Stimulated activated CD4-positive, alpha-beta T cell treated with anti-CD3 and anti-CD28 coated beads, TNF-alpha, amount 100 ng/mL, for 48 hours (primary cell): Measurements from ENCODE around the gene CCDC77.
"Not testable (repeated sequence)": the region's sequence is repeated elsewhere in the genome, so short reads cannot be mapped to it uniquely, and the experiment has no call there.

Source experiments
- DNase-seq, 3 donors: peaks; one replicate each; pipeline ENCODE4 v3.0.0-alpha.2; 2020; ENCODE audit warnings: low read depth in 3 of 3

The CCDC77 gene

DNA sequence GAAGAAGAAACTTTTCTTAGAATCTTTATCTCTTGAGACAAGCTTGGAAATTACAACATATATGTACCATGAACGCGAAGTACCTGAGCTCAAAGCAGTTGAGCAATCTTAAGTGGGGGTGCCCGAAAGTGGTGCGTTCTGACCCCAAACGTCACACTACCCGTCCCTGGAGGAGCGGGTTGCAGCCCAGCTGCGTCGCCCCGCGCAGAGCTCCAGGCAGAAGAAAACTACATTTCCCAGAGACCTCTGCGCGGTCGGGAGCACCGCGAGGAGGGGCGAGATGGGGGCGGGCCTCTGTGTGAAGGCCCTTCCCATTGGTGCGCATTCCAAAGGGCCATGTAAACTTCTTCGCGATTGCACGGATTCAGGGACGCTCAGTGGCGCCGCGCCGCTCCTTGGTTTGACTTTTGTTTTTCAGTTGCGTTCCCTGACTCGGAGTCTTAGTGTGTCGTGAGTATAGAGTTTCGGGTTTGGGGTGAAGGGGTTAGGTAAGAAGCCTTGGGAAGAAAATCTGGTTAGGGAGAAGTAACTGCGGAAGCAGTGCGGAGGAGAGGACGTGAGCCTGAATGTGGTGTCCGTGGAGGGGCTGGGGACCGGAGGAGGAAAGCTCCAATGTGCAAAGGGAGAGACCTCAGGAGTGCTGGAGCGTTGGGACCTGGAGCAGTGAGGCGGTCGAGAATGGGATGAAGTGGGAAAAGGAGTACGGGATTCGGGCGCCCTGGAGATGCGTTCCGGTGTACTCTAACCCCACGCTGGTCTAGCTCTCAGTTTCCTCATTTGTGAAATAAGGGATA lies at the start of gene CCDC77:
CCDC77 (plus strand) TSS at position 410 of the 794 bp plus-strand sequence. CDS start 7,740 bp downstream, outside the sequence.
- DNase-seq, result peak; percentile 84 to 88 (median 86)

GRCh38 chr12:356276-356988 lies 45.0 kb upstream of the CCDC77 start:
- no peak for DNase-seq

GRCh38 chr12:359091-359490 lies 42.4 kb upstream of the CCDC77 start:
- no peak for DNase-seq

DNA sequence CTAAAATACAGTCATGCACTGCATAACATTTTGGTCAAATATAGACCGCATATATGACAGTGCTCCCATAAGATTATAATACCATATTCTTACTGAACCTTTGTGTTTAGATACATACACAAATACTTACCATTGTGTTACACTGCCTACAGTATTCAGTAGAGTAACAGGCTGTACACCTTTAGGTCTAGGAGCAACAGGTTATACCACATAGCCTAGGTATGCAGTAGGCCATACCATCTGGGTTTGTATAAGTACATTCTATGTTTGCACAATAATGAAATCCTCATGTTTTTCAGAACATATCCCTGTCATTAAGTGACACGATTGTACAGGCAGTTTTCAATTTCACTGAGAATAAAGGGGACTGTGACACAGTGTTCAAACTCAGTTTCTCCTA lies 34.6 kb upstream of the CCDC77 start:
- DNase-seq, result no peak

GRCh38 chr12:367972-368371 lies 33.5 kb upstream of the CCDC77 start:
- no peak for DNase-seq

DNA sequence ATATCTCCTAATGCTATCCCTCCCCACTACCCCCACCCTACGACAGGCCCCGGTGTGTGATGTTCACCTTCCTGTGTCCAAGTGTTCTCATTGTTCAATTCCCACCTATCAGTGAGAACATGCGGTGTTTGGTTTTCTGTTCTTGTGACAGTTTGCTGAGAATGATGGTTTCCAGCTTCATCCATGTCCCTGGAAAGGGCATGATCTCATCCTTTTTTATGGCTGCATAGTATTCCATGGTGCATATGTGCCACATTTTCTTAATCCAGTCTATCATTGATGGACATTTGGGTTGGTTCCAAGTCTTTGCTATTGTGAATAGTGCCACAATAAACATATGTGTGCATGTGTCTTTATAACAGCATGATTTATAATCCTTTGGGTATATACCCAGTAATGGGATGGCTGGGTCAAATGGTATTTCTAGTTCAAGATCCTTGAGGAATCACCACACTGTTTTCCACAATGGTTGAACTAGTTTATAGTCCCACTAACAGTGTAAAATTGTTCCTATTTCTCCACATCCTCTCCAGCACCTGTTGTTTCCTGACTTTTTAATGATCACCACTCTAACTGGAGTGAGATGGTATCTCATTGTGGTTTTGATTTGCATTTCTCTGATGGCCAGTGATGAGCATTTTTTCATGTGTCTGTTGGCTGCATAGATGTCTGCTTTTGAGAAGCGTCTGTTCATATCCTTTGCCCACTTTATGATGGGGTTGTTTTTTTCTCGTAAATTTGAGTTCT lies 30.5 kb upstream of the CCDC77 start:
- not testable (repeated sequence) for DNase-seq

- DNase-seq, result no peak
Observed at GRCh38 chr12:386651-387050, 14.8 kb upstream of the CCDC77 start.

- DNase-seq, result no peak
Observed at GRCh38 chr12:388012-388411, 13.4 kb upstream of the CCDC77 start.

GRCh38 chr12:388541-389141 lies 12.8 kb upstream of the CCDC77 start:
- DNase-seq, result peak in 2 of 3 donors; percentile 22

- peak; percentile 78 to 83 (median 80) for DNase-seq
Observed at GRCh38 chr12:389142-390096, 12.0 kb upstream of the CCDC77 start, which contains the start of gene KDM5A. Gene KDM5A, minus strand, starts transcription at chr12:389320. Its CDS starts 229 bp downstream, at chr12:389091.

- DNase-seq, result no peak
Observed at GRCh38 chr12:400828-401227, 616 bp upstream of the CCDC77 start.

- no peak for DNase-seq
Observed at GRCh38 chr12:402029-402389, 565 bp downstream of the CCDC77 start.

- DNase-seq, result no peak
Observed at GRCh38 chr12:414859-415258, 13.4 kb downstream of the CCDC77 start.

DNA sequence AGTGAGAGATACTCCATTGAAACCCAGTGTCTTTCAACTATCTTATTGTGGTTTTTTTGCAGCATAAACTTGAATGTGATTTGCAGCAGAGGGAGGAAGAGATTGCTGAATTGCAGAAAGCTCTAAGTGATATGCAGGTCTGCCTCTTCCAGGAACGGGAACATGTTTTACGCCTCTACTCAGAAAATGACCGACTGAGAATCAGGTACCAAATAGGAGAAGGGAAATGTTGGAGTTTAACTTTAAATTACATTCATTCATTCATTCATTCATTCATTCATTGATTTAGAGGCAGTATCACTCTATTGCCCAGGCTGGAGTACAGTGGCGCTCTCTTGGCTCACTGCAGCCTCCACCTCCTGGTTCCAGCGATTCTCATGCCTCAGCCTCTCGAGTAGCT lies 17.0 kb downstream of the CCDC77 start:
- DNase-seq, result no peak

GRCh38 chr12:422526-422925 lies 21.1 kb downstream of the CCDC77 start:
- DNase-seq, result no peak

- not testable (repeated sequence) for DNase-seq
Observed at GRCh38 chr12:435737-436136, 34.3 kb downstream of the CCDC77 start.

GRCh38 chr12:442235-442884 lies 40.9 kb downstream of the CCDC77 start:
- DNase-seq, result no peak

DNA sequence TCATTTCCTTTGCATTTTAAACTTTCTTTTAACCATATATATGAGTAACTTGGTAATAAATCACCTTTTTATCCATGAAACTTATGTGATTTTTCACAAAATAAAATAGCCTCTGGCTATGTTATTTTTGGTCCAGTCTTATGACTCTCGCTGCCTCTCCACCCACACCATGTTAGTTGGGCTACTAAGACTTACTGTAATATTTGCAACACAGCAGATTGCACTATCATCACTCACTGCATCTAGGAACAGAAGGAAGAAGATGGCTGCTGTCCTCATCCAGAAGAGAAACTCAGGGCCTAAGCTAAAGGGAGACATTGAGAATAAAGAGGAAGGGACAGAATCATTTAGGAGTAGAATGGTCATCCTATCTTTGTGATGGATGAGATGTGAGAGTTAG lies 45.7 kb downstream of the CCDC77 start:
- DNase-seq, result no peak

- no peak for DNase-seq
Observed at GRCh38 chr12:449203-449602, 47.8 kb downstream of the CCDC77 start.

DNA sequence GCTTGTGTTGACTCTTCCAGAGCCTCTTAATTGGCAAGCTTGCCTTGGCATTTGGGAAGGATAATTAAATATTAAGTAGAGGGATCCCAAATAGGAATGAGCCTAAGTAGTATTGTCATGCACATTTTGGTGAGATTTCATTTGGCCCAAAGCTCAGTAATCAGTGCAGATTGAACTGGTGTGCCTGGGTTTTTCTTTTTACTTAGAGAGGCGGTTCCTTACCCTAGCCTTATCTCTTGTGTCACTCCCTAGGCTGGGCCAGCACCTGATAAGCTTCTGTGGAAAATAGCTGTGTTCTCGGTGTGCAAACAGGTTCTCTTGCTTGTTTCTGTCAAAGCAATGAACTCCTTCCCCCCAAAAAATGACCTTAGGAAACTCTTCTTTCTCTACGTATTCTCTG lies 49.0 kb downstream of the CCDC77 start:
- DNase-seq, result no peak
